Adipose tissue (tissue), 3 donors: ENCODE data around the gene CSNK1G2. TPM values are rescaled to one million over a fixed set of nuclear protein-coding genes. Genes with fewer than 3 reads are reported as not detected.

Experiments used
- polyA plus RNA-seq, 3 donors: library from polyadenylated mRNA; stranded (reverse); fragments of 200-250 nt; gene quantifications; one replicate each; pipeline ENCODE4 v1.2.3, GENCODE V29; 2013
- donor health status: healthy with polysubstance abuse.
- donor health status: Bipolar disorder and iron deficiency.
- donor health status: healthy.

The CSNK1G2 gene
- polyA plus RNA-seq, 3 donors: 24.6 to 73.9 (median 42.8) TPM

Other genes starting within 250 kb of the CSNK1G2 start
- gene ONECUT3, start 187.7 kb upstream of the CSNK1G2 start, polyA plus RNA-seq: not detected
- 1 to 10 TPM in 1 of 3 donors, under 1 TPM in 2; 0.33 to 1.8 (median 0.80) TPM for gene ATP8B3, start 128.9 kb upstream of the CSNK1G2 start, polyA plus RNA-seq
- gene REXO1, start 92.7 kb upstream of the CSNK1G2 start, polyA plus RNA-seq: 10 to 100 TPM; 11.0 to 29.2 (median 23.5) TPM
- 10 to 100 TPM in 1 of 3 donors, 1 to 10 TPM in 2; 3.7 to 14.4 (median 9.8) TPM for gene KLF16, start 77.6 kb upstream of the CSNK1G2 start, polyA plus RNA-seq
- 10 to 100 TPM; 46.1 to 92.9 (median 59.2) TPM for gene ABHD17A, start 55.7 kb upstream of the CSNK1G2 start, polyA plus RNA-seq
- 1 to 10 TPM; 2.2 to 4.2 (median 4.2) TPM for gene ADAT3, start 35.8 kb upstream of the CSNK1G2 start, polyA plus RNA-seq
- 10 to 100 TPM; 18.7 to 29.2 (median 24.0) TPM for gene SCAMP4, start 35.8 kb upstream of the CSNK1G2 start, polyA plus RNA-seq
- gene BTBD2, start 74.5 kb downstream of the CSNK1G2 start, polyA plus RNA-seq: 10 to 100 TPM; 32.5 to 57.5 (median 47.4) TPM
- 100 to 1,000 TPM; 175 to 226 (median 190) TPM for gene MKNK2, start 110.1 kb downstream of the CSNK1G2 start, polyA plus RNA-seq
- gene MOB3A, start 155.2 kb downstream of the CSNK1G2 start, polyA plus RNA-seq: 10 to 100 TPM; 10.1 to 35.7 (median 28.6) TPM
- 10 to 100 TPM in 2 of 3 donors, 1 to 10 TPM in 1; 6.5 to 18.7 (median 17.0) TPM for gene IZUMO4, start 155.7 kb downstream of the CSNK1G2 start, polyA plus RNA-seq
- 10 to 100 TPM; 68.0 to 70.9 (median 69.8) TPM for gene AP3D1, start 210.4 kb downstream of the CSNK1G2 start, polyA plus RNA-seq
- gene DOT1L, start 222.8 kb downstream of the CSNK1G2 start, polyA plus RNA-seq: 10 to 100 TPM in 1 of 3 donors, 1 to 10 TPM in 2; 5.8 to 17.4 (median 8.4) TPM